Natural killer cell (primary cell): ENCODE data around the gene P3H2. TPM values are rescaled to one million over a fixed set of nuclear protein-coding genes. Genes with fewer than 3 reads are reported as not detected.
"Not testable (repeated sequence)": the region's sequence is repeated elsewhere in the genome, so short reads cannot be mapped to it uniquely, and the experiment has no call there.

Experiments
- ATAC-seq, 3 donors: fragments of 150-1000 bp in 2 of 3; fragments of 200-7000 bp in 1 of 3; cut with Tn5 transposase; 1 replicate in 1 of 3; 2 replicates in 2 of 3; pipeline ENCODE4 v1.10.0; 2021; ENCODE audit warnings: mild to moderate bottlenecking in 2 of 3, moderate library complexity in 2 of 3
- DNase-seq, 2 donors: peaks; one replicate each; pipeline versions ENCODE4 v3.0.0 to v3.0.0-alpha.2; 2013 to 2021; ENCODE audit warnings: mixed read lengths in 1 of 2
- H3K27ac ChIP-seq: one replicate; pipeline ENCODE4 v1.5.1; 2013; ENCODE audit warnings: mild to moderate bottlenecking, low read length
- H3K27me3 ChIP-seq: one replicate; pipeline ENCODE4 v1.6.1; 2013; ENCODE audit warnings: low read length; ENCODE audit not compliant: control insufficient read depth, insufficient read depth
- H3K36me3 ChIP-seq: one replicate; pipeline ENCODE4 v1.6.1; 2013; ENCODE audit warnings: low read length; ENCODE audit not compliant: control insufficient read depth, insufficient read depth
- H3K4me1 ChIP-seq: one replicate; pipeline ENCODE4 v1.6.1; 2013; ENCODE audit warnings: low read length; ENCODE audit not compliant: control insufficient read depth, insufficient read depth
- H3K4me3 ChIP-seq: one replicate; pipeline ENCODE4 v1.5.1; 2013; ENCODE audit warnings: low read length
- H3K9me3 ChIP-seq: one replicate; pipeline ENCODE4 v1.6.1; 2013; ENCODE audit warnings: low read length; ENCODE audit not compliant: control insufficient read depth, insufficient read depth
- H3K27ac Mint-ChIP-seq, 2 donors: one replicate each; pipeline ENCODE4 v1.8.0; 2022; ENCODE audit warnings: mild to moderate bottlenecking in 2 of 2, mixed read lengths in 2 of 2, moderate library complexity in 1 of 2
- H3K27me3 Mint-ChIP-seq, 2 donors: one replicate each; pipeline ENCODE4 v1.8.0; 2022; ENCODE audit warnings: low read depth in 2 of 2, mixed read lengths in 2 of 2
- H3K36me3 Mint-ChIP-seq: one replicate; pipeline ENCODE4 v1.8.0; 2022; ENCODE audit warnings: mixed read lengths
- H3K4me1 Mint-ChIP-seq, 2 donors: one replicate each; pipeline ENCODE4 v1.8.0; 2022; ENCODE audit warnings: mixed read lengths in 2 of 2
- H3K4me3 Mint-ChIP-seq: one replicate; pipeline ENCODE4 v1.8.0; 2022; ENCODE audit warnings: mild to moderate bottlenecking, moderate library complexity, mixed read lengths
- H3K9me3 Mint-ChIP-seq, 2 donors: one replicate each; pipeline ENCODE4 v1.8.0; 2022; ENCODE audit warnings: mixed read lengths in 2 of 2
- CTCF ChIP-seq: fragments of 200-600 bp; IDR thresholded peaks from one replicate; pipeline ENCODE4 v1.8.0; 2022; ENCODE audit warnings: antibody characterized with exemption
- WGBS: methylation state at CpG from one replicate; pipeline ENCODE4 v1.1.7; 2013; ENCODE audit warnings: missing lambda C conversion rate; ENCODE audit not compliant: insufficient coverage; 5-methylcytosine and 5-hydroxymethylcytosine counted together
- intact Hi-C: fragments of 100-400 bp; cut with micrococcal nuclease; formaldehyde crosslinking; loops from one replicate; pipeline ENCODE4 v1.14.2; 2022
- total RNA-seq, 4 donors: library from RNA; stranded (reverse); fragments of 120-200 nt in 1 of 4; gene quantifications; one replicate each; pipeline versions ENCODE4 v1.2.3 to v1.2.4, GENCODE V29; 2013 to 2022

P3H2 gene
- total RNA-seq, 3 donors from 2014 or later (not counting 1 experiment from before 2014, with no cell fraction given), result 0.43 to 1.0 (median 0.64) TPM

- H3K4me3 ChIP-seq, DNase-seq, H3K27me3 Mint-ChIP-seq, H3K4me1 ChIP-seq, H3K9me3 ChIP-seq, H3K36me3 Mint-ChIP-seq, H3K27ac ChIP-seq, H3K36me3 ChIP-seq, H3K27ac Mint-ChIP-seq, H3K4me1 Mint-ChIP-seq, H3K27me3 ChIP-seq, H3K4me3 Mint-ChIP-seq, ATAC-seq, H3K9me3 Mint-ChIP-seq, intact Hi-C loops: not testable (repeated sequence)
- WGBS, result 77% methylated on average over 7 of the region's 7 CpGs
Observed at GRCh38 chr3:190144793-190145192, 24.1 kb upstream of the P3H2 start.

GRCh38 chr3:190142041-190142440 is 21.3 kb upstream of the P3H2 start:
- Mint-ChIP-seq H3K4me3 (no peak overlapping the region), H3K4me1 (no peaks in the 10 kb centered on the region), H3K9me3 (peaks cover 2 to 6% of the 10 kb centered on the region in 2 donors), H3K27me3 (peaks cover 0 to 3% of the 10 kb centered on the region in 2 donors), H3K27ac (no peak overlapping the region), H3K36me3 (no peaks in the 10 kb centered on the region)
- DNase-seq, result no peak
- 73% methylated on average over 1 of the region's 3 CpGs for WGBS
- H3K36me3 ChIP-seq, result no peaks in the 10 kb centered on the region
- no peaks in the 10 kb centered on the region for H3K4me1 ChIP-seq
- no peak for TF ChIP-seq CTCF
- no peaks in the 10 kb centered on the region for H3K9me3 ChIP-seq
- H3K27ac ChIP-seq, result no peak overlapping the region
- no peak overlapping the region for H3K4me3 ChIP-seq
- no peaks in the 10 kb centered on the region for H3K27me3 ChIP-seq
- ATAC-seq, result no peak
- intact Hi-C loops, result no loop called here

- WGBS, result 63% methylated on average over 5 of the region's 5 CpGs
- intact Hi-C loops, result no loop called here
Observed at GRCh38 chr3:190139365-190139764, 18.7 kb upstream of the P3H2 start.

GRCh38 chr3:190132371-190132770 is 11.7 kb upstream of the P3H2 start:
- DNase-seq, result no peak
- no peaks in the 10 kb centered on the region for H3K36me3 ChIP-seq
- H3K4me1 Mint-ChIP-seq, result no peaks in the 10 kb centered on the region
- H3K36me3 Mint-ChIP-seq, result no peaks in the 10 kb centered on the region
- no peaks in the 10 kb centered on the region for H3K4me1 ChIP-seq
- intact Hi-C loops, result no loop called here
- H3K27me3 Mint-ChIP-seq, result no peaks in the 10 kb centered on the region
- H3K27me3 ChIP-seq, result peaks cover 2% of the 10 kb centered on the region
- H3K9me3 Mint-ChIP-seq, result peaks cover 0 to 4% of the 10 kb centered on the region in 2 donors
- no peak for TF ChIP-seq CTCF
- H3K27ac Mint-ChIP-seq, result no peak overlapping the region
- no peak overlapping the region for H3K27ac ChIP-seq
- H3K4me3 ChIP-seq, result no peak overlapping the region
- ATAC-seq, result no peak
- H3K9me3 ChIP-seq, result no peaks in the 10 kb centered on the region
- H3K4me3 Mint-ChIP-seq, result no peak overlapping the region

More at GRCh38 chr3:190139365-190139764, 18.7 kb upstream of the P3H2 start:
- Mint-ChIP-seq H3K27me3 (peaks cover 0 to 3% of the 10 kb centered on the region in 2 donors), H3K27ac (no peak overlapping the region), H3K4me3 (no peak overlapping the region), H3K9me3 (peaks cover 2 to 6% of the 10 kb centered on the region in 2 donors), H3K36me3 (no peaks in the 10 kb centered on the region), H3K4me1 (no peaks in the 10 kb centered on the region)
- no peaks in the 10 kb centered on the region for H3K36me3 ChIP-seq
- H3K27me3 ChIP-seq, result no peaks in the 10 kb centered on the region
- no peak for TF ChIP-seq CTCF
- H3K4me1 ChIP-seq, result no peaks in the 10 kb centered on the region
- no peak overlapping the region for H3K4me3 ChIP-seq
- ATAC-seq, result no peak
- H3K27ac ChIP-seq, result no peak overlapping the region
- no peak for DNase-seq
- H3K9me3 ChIP-seq, result no peaks in the 10 kb centered on the region
